SK-N-MC (cell line): ENCODE data around the gene ZNF107.

Experiments used
- DNase-seq: peaks from one replicate; pipeline ENCODE4 v3.0.0-alpha.2; 2011; ENCODE audit warnings: low read depth, low spot score
- H3K27ac ChIP-seq: fragments of 200-600 bp; sonication (generic); 2 replicates; pipeline ENCODE4 v1.5.1; 2016; ENCODE audit warnings: mixed run types
- H3K36me3 ChIP-seq: fragments of 200-600 bp; sonication (generic); 2 replicates; pipeline ENCODE4 v1.6.1; 2017; ENCODE audit warnings: antibody characterized with exemption, low read length, mixed read lengths; ENCODE audit not compliant: insufficient read depth
- H3K4me3 ChIP-seq: fragments of 200-600 bp; sonication (generic); 2 replicates; pipeline ENCODE4 v1.5.1; 2016
- H3K9ac ChIP-seq: fragments of 200-600 bp; sonication (generic); 2 replicates; pipeline ENCODE4 v1.8.0; 2017; ENCODE audit warnings: mixed run types, mixed read lengths; ENCODE audit not compliant: insufficient read length
- H3K9me3 ChIP-seq: fragments of 200-600 bp; sonication (generic); 2 replicates; pipeline ENCODE4 v1.6.1; 2017; ENCODE audit warnings: low read depth, mild to moderate bottlenecking, antibody characterized with exemption, low read length, moderate library complexity, mixed read lengths
- EZH2 ChIP-seq: fragments of 200-600 bp; sonication (generic); IDR thresholded peaks from one replicate; pipeline ENCODE4 v1.6.1; 2017; ENCODE audit warnings: antibody characterized with exemption
- FOXP2 ChIP-seq: optimal IDR thresholded peaks from 2 replicates; pipeline ENCODE3; 2011; ENCODE audit warnings: mild to moderate bottlenecking, moderate library complexity; ENCODE audit not compliant: insufficient read depth; ENCODE audit errors: extremely low read length, control extremely low read depth
- POLR2AphosphoS5 ChIP-seq: IDR thresholded peaks from 2 replicates; pipeline ENCODE4 v1.6.1; 2012; ENCODE audit warnings: mild to moderate bottlenecking, low read depth, low read length, borderline replicate concordance

The ZNF107 gene

DNA sequence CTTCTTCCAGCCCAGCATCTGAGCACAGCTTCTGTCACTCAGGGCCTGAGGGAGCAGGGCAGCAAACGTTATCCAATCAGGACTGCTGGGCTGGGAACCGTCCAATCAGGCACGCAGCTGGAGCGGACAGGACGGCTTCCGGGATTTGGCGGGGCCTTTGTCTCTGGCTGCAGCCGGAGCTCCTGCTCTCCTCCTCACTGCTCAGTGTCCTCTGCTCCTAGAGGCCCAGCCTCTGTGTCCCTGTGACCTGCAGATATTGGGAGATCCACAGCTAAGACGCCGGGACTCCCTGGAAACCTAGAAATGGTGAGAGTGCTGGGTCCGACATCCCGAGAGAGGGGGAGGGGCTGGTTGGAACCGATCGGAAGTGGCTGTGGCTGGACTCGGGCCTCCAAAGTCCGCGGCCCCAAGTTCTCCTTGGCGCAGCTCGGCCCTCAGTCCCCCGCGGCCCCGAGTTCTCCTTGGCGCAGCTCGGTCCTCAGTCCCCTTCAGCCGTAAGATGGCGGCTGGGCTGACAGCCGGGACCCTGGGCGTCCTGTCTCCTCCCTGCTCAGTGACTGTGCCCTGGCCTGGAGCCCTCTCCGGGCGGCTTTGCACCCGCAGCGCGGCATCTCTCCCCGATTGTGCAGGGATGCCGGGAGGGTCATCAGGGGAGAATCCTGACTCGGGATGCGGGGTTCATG is at the start of gene ZNF107:
TSS of gene ZNF107 (plus strand) at position 154 of the 683 bp plus-strand sequence. CDS start at position 304, 150 bp downstream.
- H3K4me3 ChIP-seq = peak within 1 kb of the TSS; percentile 88
- peaks cover 27% of the 10 kb centered on the region for H3K36me3 ChIP-seq
- H3K9me3 ChIP-seq = 0 out of 2 replicates have a peak, but pooled peaks cover 5% of the 10 kb centered on the region
- H3K27ac ChIP-seq = no peak within 1 kb of the TSS
- H3K9ac ChIP-seq = peak within 1 kb of the TSS; percentile 83
- peak; percentile 24 for DNase-seq
- no peak for TF ChIP-seq EZH2
- peak; percentile 81 for TF ChIP-seq POLR2AphosphoS5

GRCh38 chr7:64618785-64619456 is 47.0 kb upstream of the ZNF107 start:
- Histone ChIP-seq H3K4me3 (no peak overlapping the region), H3K27ac (no peak overlapping the region), H3K36me3 (no peaks in the 10 kb centered on the region), H3K9ac (no peak overlapping the region), H3K9me3 (no peaks in the 10 kb centered on the region; the same call in 1 of the 2 replicates)
- no peak for TF ChIP-seq POLR2AphosphoS5
- no peak for TF ChIP-seq FOXP2
- no peak for TF ChIP-seq EZH2
- peak; percentile 20 for DNase-seq

GRCh38 chr7:64619705-64620104 is 46.2 kb upstream of the ZNF107 start:
- Histone ChIP-seq H3K4me3 (no peak overlapping the region), H3K9me3 (no peaks in the 10 kb centered on the region; the same call in 1 of the 2 replicates), H3K9ac (no peak overlapping the region), H3K36me3 (no peaks in the 10 kb centered on the region), H3K27ac (no peak overlapping the region)
- no peak for DNase-seq
- no peak for TF ChIP-seq FOXP2
- no peak for TF ChIP-seq POLR2AphosphoS5
- TF ChIP-seq EZH2 = no peak

GRCh38 chr7:64621656-64622055 is 44.3 kb upstream of the ZNF107 start:
- Histone ChIP-seq H3K9me3 (no peaks in the 10 kb centered on the region; the same call in 1 of the 2 replicates), H3K36me3 (no peaks in the 10 kb centered on the region), H3K27ac (no peak overlapping the region), H3K4me3 (no peak overlapping the region), H3K9ac (no peak overlapping the region)
- DNase-seq = no peak
- TF ChIP-seq EZH2 (no peak), FOXP2 (no peak), POLR2AphosphoS5 (no peak)

- no peak overlapping the region for H3K27ac ChIP-seq
- no peaks in the 10 kb centered on the region for H3K36me3 ChIP-seq
- no peak overlapping the region for H3K4me3 ChIP-seq
- DNase-seq = no peak
- no peaks in the 10 kb centered on the region for H3K9me3 ChIP-seq
- H3K9ac ChIP-seq = no peak overlapping the region
- TF ChIP-seq EZH2 = no peak
- TF ChIP-seq FOXP2 = no peak
- no peak for TF ChIP-seq POLR2AphosphoS5
These were observed 40.5 kb upstream of the ZNF107 start for GRCh38 chr7:64625114-64626082.

- Histone ChIP-seq H3K9me3 (no peaks in the 10 kb centered on the region), H3K4me3 (no peak overlapping the region)
- TF ChIP-seq FOXP2 = no peak
- no peak for TF ChIP-seq POLR2AphosphoS5
- TF ChIP-seq EZH2 = no peak
These were observed 39.9 kb upstream of the ZNF107 start for GRCh38 chr7:64626083-64626469.

DNA sequence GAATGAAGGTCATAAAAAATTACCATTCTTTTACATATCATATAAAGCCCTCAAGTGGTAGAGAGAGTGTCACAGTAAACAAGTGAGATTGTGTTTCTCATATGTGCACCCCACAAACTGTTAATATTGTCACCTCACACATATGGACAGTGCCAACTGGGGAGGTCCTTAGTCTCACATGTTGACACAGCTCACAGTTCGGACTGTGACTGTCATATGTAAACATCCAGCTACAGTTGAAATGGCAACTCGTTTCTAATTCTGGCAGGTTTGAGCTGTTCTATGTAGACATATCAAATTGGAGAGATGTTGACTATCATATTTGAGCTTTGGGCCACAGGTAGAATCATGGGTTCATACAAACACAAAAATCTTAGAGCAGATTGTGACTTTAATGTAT is 39.4 kb upstream of the ZNF107 start:
- DNase-seq = no peak
- H3K36me3 ChIP-seq = no peaks in the 10 kb centered on the region
- no peak overlapping the region for H3K9ac ChIP-seq
- TF ChIP-seq FOXP2 = no peak
- no peak for TF ChIP-seq EZH2
- no peak for TF ChIP-seq POLR2AphosphoS5
- H3K9me3 ChIP-seq = no peaks in the 10 kb centered on the region
- H3K4me3 ChIP-seq = no peak overlapping the region
- H3K27ac ChIP-seq = no peak overlapping the region

More at GRCh38 chr7:64626083-64626469, 39.9 kb upstream of the ZNF107 start:
- Histone ChIP-seq H3K27ac (no peak overlapping the region), H3K36me3 (no peaks in the 10 kb centered on the region), H3K9ac (no peak overlapping the region)
- no peak for DNase-seq

DNA sequence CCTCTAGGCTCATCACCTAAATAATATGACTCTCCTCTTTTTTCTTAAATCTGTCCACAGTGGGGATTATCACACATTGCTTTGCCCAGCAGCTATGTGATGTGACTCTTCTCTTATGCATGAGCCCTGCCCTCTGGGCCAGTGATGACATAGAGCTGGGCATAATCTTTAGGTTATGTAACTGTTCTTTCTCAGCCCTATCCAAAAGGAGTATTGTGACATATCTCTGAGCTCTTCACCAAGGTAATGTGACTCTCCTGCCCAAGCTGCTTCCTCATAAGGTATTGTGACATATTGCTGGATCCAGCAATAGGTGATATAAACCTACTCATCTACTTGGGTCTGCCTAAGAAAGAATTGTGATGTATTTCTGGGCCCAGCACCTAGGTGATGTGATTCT is 37.7 kb upstream of the ZNF107 start:
- Histone ChIP-seq H3K27ac (no peak overlapping the region), H3K9me3 (no peaks in the 10 kb centered on the region), H3K9ac (no peak overlapping the region), H3K4me3 (no peak overlapping the region), H3K36me3 (no peaks in the 10 kb centered on the region)
- no peak for DNase-seq
- no peak for TF ChIP-seq POLR2AphosphoS5
- no peak for TF ChIP-seq FOXP2
- TF ChIP-seq EZH2 = no peak
